GM18868 (cell line): ENCODE data around the gene NDUFS8.

Experiments
- ATAC-seq: cut with Tn5 transposase; IDR thresholded peaks from one replicate; pipeline ENCODE4 v1.9.1; 2021; ENCODE audit warnings: mild to moderate bottlenecking, moderate library complexity; ENCODE audit not compliant: unreplicated experiment

The NDUFS8 gene

DNA sequence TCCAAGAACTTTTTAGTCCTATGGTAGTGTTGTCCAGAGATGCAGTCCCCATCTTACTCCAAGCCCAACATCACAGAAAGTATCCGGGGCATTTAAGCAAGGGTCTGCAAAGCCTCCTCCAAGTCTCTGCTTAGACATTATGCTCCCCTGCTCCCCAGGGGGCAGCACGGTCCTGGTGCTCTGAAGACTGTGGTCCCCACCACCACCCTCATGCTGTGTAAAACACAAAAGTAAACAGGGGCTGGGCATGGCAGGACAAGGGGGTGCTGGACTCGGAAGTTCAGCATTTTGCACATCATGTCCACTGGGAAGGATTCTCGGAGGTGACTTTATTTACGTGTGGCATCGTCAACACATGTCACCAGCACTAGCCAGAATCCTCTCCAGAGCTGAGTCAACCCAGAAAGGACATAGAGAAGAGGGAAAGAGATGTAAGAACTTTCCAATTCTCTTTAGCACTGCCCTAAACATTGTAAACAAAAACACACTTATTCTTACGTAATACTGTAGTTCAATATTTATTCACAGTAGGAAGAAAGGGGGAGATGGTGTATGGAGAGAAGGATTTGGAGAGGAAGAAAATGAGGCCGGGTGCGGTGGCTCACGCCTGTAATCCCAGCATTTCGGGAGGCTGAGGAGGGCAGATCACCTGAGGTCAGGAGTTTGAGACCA lies 46.0 kb downstream of the NDUFS8 start:
- ATAC-seq: no peak

DNA sequence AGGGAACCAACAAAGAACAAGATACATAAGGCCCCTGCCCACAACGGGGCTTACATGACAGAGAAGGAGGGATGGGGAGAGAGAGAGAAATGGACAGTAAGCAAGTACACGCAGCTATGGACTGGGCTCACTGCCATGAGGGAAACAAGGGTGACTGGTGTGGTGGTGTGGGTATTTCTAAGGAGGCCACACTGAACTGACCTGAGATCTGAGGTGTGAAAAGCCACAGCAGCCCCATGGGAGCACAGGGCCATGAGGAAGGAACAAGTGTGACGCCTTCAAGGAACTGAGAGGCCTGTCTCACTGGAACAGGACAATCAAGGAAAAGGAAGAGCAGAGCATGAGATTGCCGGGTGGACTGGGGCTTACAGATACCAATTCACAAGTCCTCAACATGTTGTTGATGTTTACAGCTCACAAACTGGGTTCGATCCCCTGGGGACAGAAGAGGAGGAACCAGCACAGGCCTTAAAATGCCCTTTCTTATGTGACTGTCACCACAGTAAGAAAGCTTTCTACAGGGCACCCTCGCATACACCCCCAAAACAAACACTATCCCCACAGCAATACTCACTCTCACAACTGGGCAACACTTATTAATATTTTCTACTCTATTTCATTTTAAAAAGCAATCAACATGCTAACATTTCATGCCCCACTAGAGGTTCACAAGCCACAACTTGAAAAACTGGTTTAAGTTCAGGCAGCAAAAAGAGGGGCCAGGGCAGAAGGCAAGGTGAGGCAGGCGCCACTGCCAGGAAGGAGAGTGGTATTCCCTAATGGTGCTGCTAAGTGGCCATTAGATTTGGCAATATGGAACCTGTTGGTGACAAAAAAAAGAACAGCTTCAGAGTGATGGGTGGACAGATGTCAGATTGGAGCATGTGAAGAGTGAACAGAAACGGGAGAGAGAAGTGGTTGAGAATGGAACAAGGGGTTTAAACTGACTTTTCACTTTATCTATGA lies 47.4 kb downstream of the NDUFS8 start:
- ATAC-seq: no peak

GRCh38 chr11:68080860-68081259 lies 50.4 kb downstream of the NDUFS8 start:
- ATAC-seq: no peak

GRCh38 chr11:68081691-68082090 lies 51.2 kb downstream of the NDUFS8 start:
- no peak for ATAC-seq

- ATAC-seq: no peak
These were observed 52.0 kb downstream of the NDUFS8 start for GRCh38 chr11:68082481-68082880.

- no peak for ATAC-seq
These were observed 53.0 kb downstream of the NDUFS8 start for GRCh38 chr11:68083517-68083916.
